ENCODE measurements around the gene ICE2.

DNA sequence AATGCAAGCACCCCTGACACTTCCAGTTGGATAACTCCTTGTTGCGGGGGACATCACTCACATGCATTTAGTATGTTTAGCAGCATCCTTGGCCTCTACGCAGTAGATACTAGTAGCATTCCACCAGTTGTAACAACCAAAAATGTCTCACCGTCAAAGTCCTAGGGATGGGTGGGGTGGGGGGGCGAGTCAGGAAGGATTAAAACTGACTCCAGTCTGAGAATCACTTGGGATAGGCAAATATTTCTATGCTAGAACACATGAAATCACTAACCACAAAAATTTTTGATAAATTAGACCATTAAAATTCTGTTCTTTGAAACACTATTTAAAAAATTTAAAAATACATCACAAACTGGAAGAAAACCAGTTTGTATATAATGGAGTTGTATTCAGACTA, 18.0 kb downstream of the ICE2 start:
- TF ChIP-seq ZNF274 (IDR thresholded peaks at IDR 0.05; ENCODE audit: low read depth, low read length) (no peak), YY1 (IDR thresholded peaks at IDR 0.05; ENCODE audit: insufficient read depth, insufficient read length) (no peak), SUZ12 (IDR thresholded peaks at IDR 0.05; ENCODE audit: extremely low read depth, insufficient read depth, insufficient read length) (no peak)
